Measurements from ENCODE around the gene STMND1.

- TF ChIP-seq ZNF274 (IDR thresholded peaks at IDR 0.05; ENCODE audit: low read depth, low read length): no peak
- TF ChIP-seq YY1 (IDR thresholded peaks at IDR 0.05; ENCODE audit: insufficient read depth, insufficient read length): no peak
These were observed 6.0 kb downstream of the STMND1 start for GRCh38 chr6:17107863-17108262.

Measured in NT2/D1 (cell line).